ENCODE results near the gene LMX1A. TPM values are rescaled to one million over a fixed set of nuclear protein-coding genes. Genes with fewer than 3 reads are reported as not detected.

LMX1A gene
- total RNA-seq, 1 experiment from 2014 or later = not detected

DNA sequence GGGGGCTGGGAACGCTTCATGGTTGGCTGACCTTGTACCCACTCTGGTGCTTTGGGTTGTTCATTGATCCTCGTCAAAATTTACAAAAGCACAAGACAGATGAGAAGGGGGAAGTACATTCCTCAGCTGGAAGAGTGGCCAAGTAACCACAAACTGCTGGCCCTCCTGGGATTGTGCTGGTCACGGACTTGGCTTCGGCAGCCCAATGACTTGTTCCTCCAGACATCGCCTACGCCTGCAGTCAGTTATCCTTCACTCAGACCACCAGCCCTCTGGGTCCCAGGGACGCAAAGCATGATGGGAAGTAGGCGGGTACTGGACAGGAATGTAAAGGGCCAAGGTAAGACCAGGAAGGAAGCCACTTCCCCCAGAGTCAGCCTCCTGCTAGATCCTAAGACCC lies 53.1 kb downstream of the LMX1A start:
- H3K4me3 ChIP-seq (ENCODE audit: low read depth in 2 of 2, low read length in 2 of 2) = no peak overlapping the region
- H3K36me3 ChIP-seq (ENCODE audit: control insufficient read depth, insufficient read depth, low read length) = no peaks in the 10 kb centered on the region
- ATAC-seq (no peak), DNase-seq (ENCODE audit: low read depth, low spot score) (no peak)
- ChIA-PET CTCF (no interaction called here), POLR2A (no interaction called here)
- intact Hi-C loops (cut with micrococcal nuclease; ENCODE audit: unreplicated experiment) (no loop called here), in situ Hi-C loops (cut with HindIII; ENCODE audit: low pct_unique_long_range_greater_than_20kb, low sequenced_read_pairs) (no loop called here)
- H3K27ac ChIP-seq (ENCODE audit: low read length) = no peak overlapping the region
- BruUV-seq (replicated peaks) = no TSS peak
- H3K27me3 ChIP-seq (ENCODE audit: control insufficient read depth, insufficient read depth, low read length) = no peaks in the 10 kb centered on the region; the same call in 1 of the 2 replicates
- no peaks in the 10 kb centered on the region for H3K4me1 ChIP-seq (ENCODE audit: control insufficient read depth, insufficient read depth, low read length)
- no peak for TF ChIP-seq SIN3A (IDR thresholded peaks at IDR 0.05; ENCODE audit: borderline replicate concordance, insufficient read depth, low read depth, low read length)
- TF ChIP-seq, protein P1, sequence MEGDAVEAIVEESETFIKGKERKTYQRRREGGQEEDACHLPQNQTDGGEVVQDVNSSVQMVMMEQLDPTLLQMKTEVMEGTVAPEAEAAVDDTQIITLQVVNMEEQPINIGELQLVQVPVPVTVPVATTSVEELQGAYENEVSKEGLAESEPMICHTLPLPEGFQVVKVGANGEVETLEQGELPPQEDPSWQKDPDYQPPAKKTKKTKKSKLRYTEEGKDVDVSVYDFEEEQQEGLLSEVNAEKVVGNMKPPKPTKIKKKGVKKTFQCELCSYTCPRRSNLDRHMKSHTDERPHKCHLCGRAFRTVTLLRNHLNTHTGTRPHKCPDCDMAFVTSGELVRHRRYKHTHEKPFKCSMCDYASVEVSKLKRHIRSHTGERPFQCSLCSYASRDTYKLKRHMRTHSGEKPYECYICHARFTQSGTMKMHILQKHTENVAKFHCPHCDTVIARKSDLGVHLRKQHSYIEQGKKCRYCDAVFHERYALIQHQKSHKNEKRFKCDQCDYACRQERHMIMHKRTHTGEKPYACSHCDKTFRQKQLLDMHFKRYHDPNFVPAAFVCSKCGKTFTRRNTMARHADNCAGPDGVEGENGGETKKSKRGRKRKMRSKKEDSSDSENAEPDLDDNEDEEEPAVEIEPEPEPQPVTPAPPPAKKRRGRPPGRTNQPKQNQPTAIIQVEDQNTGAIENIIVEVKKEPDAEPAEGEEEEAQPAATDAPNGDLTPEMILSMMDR (IDR thresholded peaks at IDR 0.05) = no peak
- no peak for TF ChIP-seq POLR2AphosphoS5 (IDR thresholded peaks at IDR 0.05; ENCODE audit: low read depth, low read length)
- no peak for TF ChIP-seq TCF7L2 (IDR thresholded peaks at IDR 0.05; ENCODE audit: low read depth, low read length)
- no peak for TF ChIP-seq REST (IDR thresholded peaks at IDR 0.05; ENCODE audit: insufficient read depth in 1 of 2, low read depth in 2 of 2, low read length in 1 of 2)
- no peaks in the 10 kb centered on the region for H3K9me3 ChIP-seq (ENCODE audit: control insufficient read depth, insufficient read depth, low read depth, low read length)

DNA sequence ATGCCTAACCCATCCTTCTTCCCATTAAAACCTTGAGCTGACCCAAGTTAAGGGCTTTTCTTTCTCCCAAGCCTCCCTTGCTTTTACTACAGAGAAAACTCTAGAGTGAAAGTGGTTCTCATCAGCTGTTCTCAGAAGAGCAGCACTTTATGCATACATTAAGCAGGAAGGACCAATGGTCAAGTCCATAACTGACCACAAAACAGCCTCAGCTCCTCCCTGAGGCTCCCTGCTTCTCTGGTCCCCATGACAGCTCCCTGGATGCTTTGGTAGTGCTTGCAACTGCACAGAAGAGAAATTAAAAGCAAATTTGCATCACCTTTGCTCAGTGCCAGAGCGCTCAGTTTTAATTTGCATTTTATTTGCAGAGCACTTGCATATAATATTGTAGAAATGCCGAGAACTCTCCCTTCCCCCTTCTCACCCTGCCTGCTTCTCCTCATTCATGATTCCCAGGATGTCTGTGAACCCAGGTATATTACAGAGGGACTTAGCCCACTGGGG lies 56.1 kb downstream of the LMX1A start:
- no peaks in the 10 kb centered on the region for H3K4me1 ChIP-seq (ENCODE audit: control insufficient read depth, insufficient read depth, low read length)
- intact Hi-C loops (cut with micrococcal nuclease; ENCODE audit: unreplicated experiment) (no loop called here), in situ Hi-C loops (cut with HindIII; ENCODE audit: low pct_unique_long_range_greater_than_20kb, low sequenced_read_pairs) (no loop called here)
- H3K27me3 ChIP-seq (ENCODE audit: control insufficient read depth, insufficient read depth, low read length) = no peaks in the 10 kb centered on the region; the same call in 1 of the 2 replicates
- H3K27ac ChIP-seq (ENCODE audit: low read length) = no peak overlapping the region
- POLR2A ChIA-PET = no interaction called here
- BruUV-seq (replicated peaks) = no TSS peak
- CTCF ChIA-PET = no interaction called here
- no peak overlapping the region for H3K4me3 ChIP-seq (ENCODE audit: low read depth in 2 of 2, low read length in 2 of 2)
- H3K9me3 ChIP-seq (ENCODE audit: control insufficient read depth, insufficient read depth, low read depth, low read length) = no peaks in the 10 kb centered on the region
- DNase-seq (ENCODE audit: low read depth, low spot score) = no peak
- no peak for ATAC-seq
- no peak for TF ChIP-seq POLR2AphosphoS5 (IDR thresholded peaks at IDR 0.05; ENCODE audit: low read depth, low read length)
- no peak for TF ChIP-seq TCF7L2 (IDR thresholded peaks at IDR 0.05; ENCODE audit: low read depth, low read length)
- no peak for TF ChIP-seq SIN3A (IDR thresholded peaks at IDR 0.05; ENCODE audit: borderline replicate concordance, insufficient read depth, low read depth, low read length)
- TF ChIP-seq, protein P1 (IDR thresholded peaks at IDR 0.05) = no peak
- no peak for TF ChIP-seq REST (IDR thresholded peaks at IDR 0.05; ENCODE audit: insufficient read depth in 1 of 2, low read depth in 2 of 2, low read length in 1 of 2)
- no peaks in the 10 kb centered on the region for H3K36me3 ChIP-seq (ENCODE audit: control insufficient read depth, insufficient read depth, low read length)

Measured in Panc1 (cell line).